ENCODE results near the gene ANXA2.

The ANXA2 gene

DNA sequence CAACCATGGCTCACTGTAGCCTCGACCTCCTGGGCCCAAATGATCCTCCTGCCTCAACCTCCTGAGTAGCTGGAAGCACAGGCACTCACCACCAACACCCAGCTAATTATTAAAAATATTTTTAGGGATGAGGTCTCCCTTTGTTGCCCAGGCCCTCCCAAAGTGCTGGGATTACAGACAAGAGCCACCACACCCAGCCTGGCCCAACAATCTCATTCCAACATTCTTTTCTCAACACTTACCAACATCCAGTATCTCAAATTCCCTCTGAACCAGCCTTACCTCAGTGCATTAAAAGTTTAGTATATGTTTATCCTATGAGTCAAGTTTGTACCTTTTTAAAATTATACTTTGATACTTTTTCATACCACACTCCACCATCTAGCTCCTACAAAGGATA is 25.0 kb downstream of the ANXA2 start:
- TF ChIP-seq, protein P1, sequence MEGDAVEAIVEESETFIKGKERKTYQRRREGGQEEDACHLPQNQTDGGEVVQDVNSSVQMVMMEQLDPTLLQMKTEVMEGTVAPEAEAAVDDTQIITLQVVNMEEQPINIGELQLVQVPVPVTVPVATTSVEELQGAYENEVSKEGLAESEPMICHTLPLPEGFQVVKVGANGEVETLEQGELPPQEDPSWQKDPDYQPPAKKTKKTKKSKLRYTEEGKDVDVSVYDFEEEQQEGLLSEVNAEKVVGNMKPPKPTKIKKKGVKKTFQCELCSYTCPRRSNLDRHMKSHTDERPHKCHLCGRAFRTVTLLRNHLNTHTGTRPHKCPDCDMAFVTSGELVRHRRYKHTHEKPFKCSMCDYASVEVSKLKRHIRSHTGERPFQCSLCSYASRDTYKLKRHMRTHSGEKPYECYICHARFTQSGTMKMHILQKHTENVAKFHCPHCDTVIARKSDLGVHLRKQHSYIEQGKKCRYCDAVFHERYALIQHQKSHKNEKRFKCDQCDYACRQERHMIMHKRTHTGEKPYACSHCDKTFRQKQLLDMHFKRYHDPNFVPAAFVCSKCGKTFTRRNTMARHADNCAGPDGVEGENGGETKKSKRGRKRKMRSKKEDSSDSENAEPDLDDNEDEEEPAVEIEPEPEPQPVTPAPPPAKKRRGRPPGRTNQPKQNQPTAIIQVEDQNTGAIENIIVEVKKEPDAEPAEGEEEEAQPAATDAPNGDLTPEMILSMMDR (IDR thresholded peaks at IDR 0.05; ENCODE audit: low read depth, low read length) = no peak
- DNase-seq = no peak
- no peaks in the 10 kb centered on the region for H3K27me3 ChIP-seq
- peaks cover 57% of the 10 kb centered on the region for H3K4me1 ChIP-seq
- H3K36me3 ChIP-seq = peaks cover 14% of the 10 kb centered on the region
- no peak overlapping the region for H3K4me3 ChIP-seq (ENCODE audit: low read depth, low read length)
- H3K9me3 ChIP-seq = no peaks in the 10 kb centered on the region

DNA sequence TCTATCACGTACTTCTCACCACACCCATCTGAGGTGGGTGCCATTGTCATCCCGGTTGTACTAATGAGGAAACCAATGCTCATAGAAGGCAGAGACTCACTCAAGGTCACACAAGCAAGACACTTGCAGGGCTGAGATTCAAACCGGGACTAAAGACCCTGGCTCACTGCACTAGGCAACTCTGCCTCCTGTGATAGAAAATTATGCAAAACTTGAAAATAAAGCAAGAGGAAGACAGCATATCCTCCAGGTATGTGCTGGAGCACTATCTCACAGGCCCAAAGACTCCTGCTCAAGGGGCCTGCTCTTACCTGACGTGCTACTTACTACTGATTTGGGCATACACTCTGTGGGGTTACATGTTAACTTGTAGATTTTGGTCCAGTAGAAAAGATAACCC is 25.6 kb downstream of the ANXA2 start:
- H3K4me3 ChIP-seq (ENCODE audit: low read depth, low read length) = no peak overlapping the region
- no peaks in the 10 kb centered on the region for H3K9me3 ChIP-seq
- DNase-seq = no peak
- H3K27me3 ChIP-seq = no peaks in the 10 kb centered on the region
- TF ChIP-seq, protein P1 (IDR thresholded peaks at IDR 0.05; ENCODE audit: low read depth, low read length) = no peak
- H3K36me3 ChIP-seq = peaks cover 13% of the 10 kb centered on the region
- H3K4me1 ChIP-seq = peaks cover 57% of the 10 kb centered on the region

DNA sequence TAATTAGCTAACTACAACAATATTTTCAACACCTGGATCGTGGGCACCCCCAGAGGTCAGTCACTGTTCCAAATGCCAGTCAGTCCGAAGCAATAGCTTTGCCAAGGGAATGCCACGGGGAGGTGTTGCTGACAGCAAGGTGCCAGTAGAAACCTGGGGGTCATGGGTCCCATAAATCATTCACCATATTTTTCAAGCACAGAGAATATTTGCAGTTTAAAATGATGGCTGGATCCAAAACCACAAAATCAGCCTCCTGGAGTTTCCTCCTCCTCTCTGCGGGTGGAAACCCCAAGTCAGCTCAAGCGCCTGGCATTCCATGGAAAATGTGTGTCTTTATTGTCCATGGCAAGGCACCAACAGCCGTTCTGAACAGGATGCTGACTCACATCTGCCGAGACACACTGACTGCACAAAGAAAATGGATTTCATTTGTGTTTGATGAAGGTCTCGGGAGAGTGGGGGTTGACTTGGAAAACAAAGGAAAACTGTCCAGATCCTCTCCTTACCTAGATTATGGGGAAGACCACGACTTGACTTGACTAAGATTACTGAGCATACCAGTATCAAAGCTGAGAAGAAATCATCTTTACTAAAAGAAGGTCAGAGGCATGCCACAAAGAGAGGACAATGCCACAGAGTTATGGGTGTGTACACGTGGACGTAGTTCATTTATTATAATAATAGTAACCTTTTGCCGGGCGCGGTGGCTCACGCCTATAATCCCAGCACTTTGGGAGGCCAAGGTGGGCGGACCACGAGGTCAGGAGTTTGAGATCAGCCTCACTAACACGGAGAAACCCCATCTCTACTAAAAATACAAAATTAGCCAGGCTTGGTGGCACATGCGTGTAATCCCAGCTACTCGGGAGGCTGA is 26.4 kb downstream of the ANXA2 start:
- TF ChIP-seq, protein P1 (IDR thresholded peaks at IDR 0.05; ENCODE audit: low read depth, low read length) = no peak
- H3K36me3 ChIP-seq = peaks cover 13% of the 10 kb centered on the region
- H3K4me3 ChIP-seq (ENCODE audit: low read depth, low read length) = no peak overlapping the region

DNA sequence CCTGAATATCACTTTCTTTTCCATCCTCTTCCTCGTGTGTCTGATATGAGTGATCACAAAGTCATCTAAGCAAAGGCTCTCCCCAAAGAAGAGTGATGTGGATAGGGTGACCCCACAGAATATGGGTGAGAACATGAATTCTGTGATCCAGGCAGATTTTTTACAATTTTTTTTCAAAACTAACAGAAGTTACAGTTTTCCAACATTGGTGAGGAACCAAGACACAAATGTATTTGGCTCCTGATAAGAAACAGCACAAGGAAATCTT is 27.0 kb downstream of the ANXA2 start:
- Histone ChIP-seq H3K27me3 (no peaks in the 10 kb centered on the region), H3K36me3 (peaks cover 13% of the 10 kb centered on the region), H3K4me1 (peaks cover 56% of the 10 kb centered on the region), H3K4me3 (ENCODE audit: low read depth, low read length) (no peak overlapping the region), H3K9me3 (no peaks in the 10 kb centered on the region)
- DNase-seq = no peak
- TF ChIP-seq, protein P1 (IDR thresholded peaks at IDR 0.05; ENCODE audit: low read depth, low read length) = no peak

More for the DNA sequence above, 26.4 kb downstream of the ANXA2 start:
- no peaks in the 10 kb centered on the region for H3K9me3 ChIP-seq
- peaks cover 57% of the 10 kb centered on the region for H3K4me1 ChIP-seq
- no peaks in the 10 kb centered on the region for H3K27me3 ChIP-seq
- peak; percentile 59 for DNase-seq

DNA sequence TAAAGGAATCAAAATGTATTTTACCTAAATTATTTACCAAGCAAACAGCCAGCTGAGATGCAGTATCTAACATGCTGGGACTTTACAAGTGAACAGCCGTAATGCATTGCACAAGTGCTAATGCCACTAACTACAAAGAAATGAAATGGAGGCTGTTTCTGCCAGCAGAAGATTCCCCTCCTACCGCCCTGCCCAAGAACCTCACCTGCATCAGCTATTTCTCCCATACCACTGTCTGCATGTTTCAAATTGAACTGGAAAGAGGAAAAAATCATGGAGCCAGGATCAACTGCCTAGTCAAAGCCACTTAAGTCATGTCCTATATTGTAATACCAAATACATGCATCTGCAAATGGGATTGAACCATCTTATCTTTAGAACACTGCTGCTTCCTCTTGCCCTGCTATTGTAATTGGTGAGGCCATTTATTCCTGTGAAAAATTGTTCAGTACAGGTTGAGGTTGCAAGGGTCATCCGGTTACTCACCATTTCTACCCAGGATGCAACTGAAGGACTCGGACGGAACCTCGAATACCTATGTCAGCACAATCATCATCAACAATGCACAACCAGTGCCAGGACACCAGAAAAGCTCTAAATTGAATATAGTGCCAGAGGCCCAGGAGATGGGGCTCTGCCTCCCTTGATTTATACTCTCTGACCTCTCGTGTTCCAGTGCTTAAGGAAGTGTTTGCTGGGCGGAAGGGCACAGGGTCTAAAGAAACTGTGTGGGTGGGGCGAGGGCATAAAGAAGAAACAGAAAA is 27.5 kb downstream of the ANXA2 start:
- no peak overlapping the region for H3K4me3 ChIP-seq (ENCODE audit: low read depth, low read length)
- no peaks in the 10 kb centered on the region for H3K27me3 ChIP-seq
- DNase-seq = no peak
- H3K4me1 ChIP-seq = peaks cover 51% of the 10 kb centered on the region
- no peaks in the 10 kb centered on the region for H3K9me3 ChIP-seq
- TF ChIP-seq, protein P1 (IDR thresholded peaks at IDR 0.05; ENCODE audit: low read depth, low read length) = no peak
- H3K36me3 ChIP-seq = peaks cover 13% of the 10 kb centered on the region

DNA sequence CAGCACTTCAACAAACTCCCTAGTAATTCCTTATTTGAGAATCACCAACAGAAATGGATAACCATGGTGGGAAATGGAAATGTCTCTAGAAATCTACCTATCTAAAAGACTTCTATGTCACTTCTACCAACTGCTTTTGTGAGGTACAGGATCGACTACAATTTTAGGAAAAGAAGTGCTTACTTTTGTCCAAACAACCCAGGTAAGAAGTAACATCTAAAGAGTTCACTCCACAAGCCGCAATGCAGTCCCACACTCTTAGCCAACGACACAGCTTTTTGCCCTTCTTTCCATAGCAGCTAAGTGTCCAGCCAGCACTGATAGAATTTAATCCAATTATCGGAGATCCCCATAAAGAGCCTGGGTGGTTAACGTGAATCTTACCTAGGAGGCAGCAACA is 28.1 kb downstream of the ANXA2 start:
- Histone ChIP-seq H3K9me3 (no peaks in the 10 kb centered on the region), H3K27me3 (no peaks in the 10 kb centered on the region), H3K36me3 (peaks cover 14% of the 10 kb centered on the region), H3K4me3 (ENCODE audit: low read depth, low read length) (no peak overlapping the region), H3K4me1 (peaks cover 45% of the 10 kb centered on the region)
- DNase-seq = no peak
- TF ChIP-seq, protein P1 (IDR thresholded peaks at IDR 0.05; ENCODE audit: low read depth, low read length) = no peak
